ENCODE measurements around the gene KCNG1.

GRCh38 chr20:51002633-51003032, 20.3 kb downstream of the KCNG1 start:
- no peak for TF ChIP-seq CTCF (conservative IDR thresholded peaks at IDR 0.05; ENCODE audit: low read length)
- TF ChIP-seq EZH2phosphoT487 (IDR thresholded peaks at IDR 0.05; ENCODE audit: borderline replicate concordance) = no peak
